Loucy (cell line): ENCODE results near the gene SDR42E2.

ENCODE experiments used
- EZH2phosphoT487 ChIP-seq: fragments of 200-600 bp; IDR thresholded peaks from 2 replicates; pipeline ENCODE4 v1.6.1; 2018; ENCODE audit warnings: antibody characterized with exemption, mild to moderate bottlenecking, moderate library complexity, borderline replicate concordance
- TF ChIP-seq, protein P1 (sequence below): fragments of 200-600 bp; sonication (generic); conservative IDR thresholded peaks from 2 replicates; pipeline ENCODE4 v1.5.1; 2014; ENCODE audit warnings: mild to moderate bottlenecking, antibody characterized with exemption, low read length

DNA sequence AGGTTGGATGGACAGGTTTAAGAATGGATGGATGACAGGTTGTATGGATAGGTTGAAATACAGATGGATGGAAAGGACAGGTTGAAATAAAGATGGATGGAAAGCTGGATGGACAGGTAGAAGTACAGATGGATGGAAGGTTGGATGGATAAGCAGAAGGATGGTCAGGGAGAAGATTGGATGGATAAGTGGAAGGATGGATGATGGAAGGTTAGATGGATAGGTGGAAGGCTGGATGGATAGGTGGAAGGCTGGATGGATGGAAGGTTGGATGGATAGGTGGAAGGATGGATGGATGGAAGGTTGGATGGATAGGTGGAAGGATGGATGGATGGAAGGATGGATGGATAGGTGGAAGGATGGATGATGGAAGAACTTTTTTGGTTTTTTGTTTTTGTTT is 905 bp upstream of the SDR42E2 start:
- TF ChIP-seq, protein P1, sequence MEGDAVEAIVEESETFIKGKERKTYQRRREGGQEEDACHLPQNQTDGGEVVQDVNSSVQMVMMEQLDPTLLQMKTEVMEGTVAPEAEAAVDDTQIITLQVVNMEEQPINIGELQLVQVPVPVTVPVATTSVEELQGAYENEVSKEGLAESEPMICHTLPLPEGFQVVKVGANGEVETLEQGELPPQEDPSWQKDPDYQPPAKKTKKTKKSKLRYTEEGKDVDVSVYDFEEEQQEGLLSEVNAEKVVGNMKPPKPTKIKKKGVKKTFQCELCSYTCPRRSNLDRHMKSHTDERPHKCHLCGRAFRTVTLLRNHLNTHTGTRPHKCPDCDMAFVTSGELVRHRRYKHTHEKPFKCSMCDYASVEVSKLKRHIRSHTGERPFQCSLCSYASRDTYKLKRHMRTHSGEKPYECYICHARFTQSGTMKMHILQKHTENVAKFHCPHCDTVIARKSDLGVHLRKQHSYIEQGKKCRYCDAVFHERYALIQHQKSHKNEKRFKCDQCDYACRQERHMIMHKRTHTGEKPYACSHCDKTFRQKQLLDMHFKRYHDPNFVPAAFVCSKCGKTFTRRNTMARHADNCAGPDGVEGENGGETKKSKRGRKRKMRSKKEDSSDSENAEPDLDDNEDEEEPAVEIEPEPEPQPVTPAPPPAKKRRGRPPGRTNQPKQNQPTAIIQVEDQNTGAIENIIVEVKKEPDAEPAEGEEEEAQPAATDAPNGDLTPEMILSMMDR: no peak
- TF ChIP-seq EZH2phosphoT487: no peak
